Testis (tissue), 3 donors: Measurements from ENCODE around the gene MEFV. TPM values are rescaled to one million over a fixed set of nuclear protein-coding genes. Genes with fewer than 3 reads are reported as not detected.
A peak's percentile ranks its signal among the peaks of the same experiment; 100 is the strongest.

Source experiments
- DNase-seq: peaks from one replicate; pipeline ENCODE4 v3.0.0-alpha.2; 2019
- H3K27ac ChIP-seq, 2 donors: fragments of 200-600 bp; sonication (generic); one replicate each; pipeline ENCODE4 v1.5.1; 2019
- H3K27me3 ChIP-seq: fragments of 200-600 bp; sonication (generic); one replicate; pipeline ENCODE4 v1.5.1; 2019
- H3K36me3 ChIP-seq: fragments of 200-600 bp; sonication (generic); one replicate; pipeline ENCODE4 v1.5.1; 2017; ENCODE audit warnings: low read depth; ENCODE audit errors: missing control alignments
- H3K4me1 ChIP-seq: fragments of 200-600 bp; sonication (generic); one replicate; pipeline ENCODE4 v1.5.1; 2019
- H3K4me3 ChIP-seq, 2 donors: fragments of 200-600 bp; sonication (generic); one replicate each; pipeline ENCODE4 v1.5.1; 2017 to 2019
- H3K9me3 ChIP-seq: fragments of 200-600 bp; sonication (generic); one replicate; pipeline ENCODE4 v1.5.1; 2017
- POLR2A ChIP-seq: fragments of 450-650 bp; IDR thresholded peaks from one replicate; pipeline ENCODE4 v1.6.1; 2017; ENCODE audit warnings: antibody characterized with exemption, mild to moderate bottlenecking, moderate library complexity
- WGBS, 2 donors: methylation state at CpG; one replicate each; pipeline ENCODE4 v1.1.5; 2018; 5-methylcytosine and 5-hydroxymethylcytosine counted together
- intact Hi-C: fragments of 100-400 bp; cut with DNase I; formaldehyde crosslinking; loops from one replicate; pipeline ENCODE4 v1.15.1; 2023; ENCODE audit warnings: low total_unique reads
- polyA plus RNA-seq: library from polyadenylated mRNA; stranded (reverse); fragments of 350-450 nt; fragmentation: Illumina TruSeq; extraction: RNeasy Lipid Tissue Mini Kit (QIAGEN cat#74804); gene quantifications from one replicate; pipeline ENCODE4 v1.2.3, GENCODE V29; 2014; ENCODE audit warnings: low read depth, low replicate concordance; ENCODE audit not compliant: insufficient read depth
- total RNA-seq, 2 donors: library from RNA; depleted of rRNA; stranded (reverse); fragments of >200 nt; gene quantifications; one replicate each; pipeline ENCODE4 v1.2.3, GENCODE V29; 2016
- TF ChIP-seq, protein P1 (sequence below), 3 experiments: fragments of 450-650 bp in 2 of 3; fragments of 200-600 bp in 1 of 3; sonication (generic) in 1 of 3; IDR thresholded peaks; one replicate each; pipeline ENCODE4 v1.5.1; 2016 to 2019; ENCODE audit warnings: antibody characterized with exemption in 3 of 3, mild to moderate bottlenecking in 2 of 3, moderate library complexity in 1 of 3

Gene MEFV
- total and polyA plus RNA-seq, 3 donors from 2014 or later, result 2.6 to 5.7 (median 5.2) TPM

DNA sequence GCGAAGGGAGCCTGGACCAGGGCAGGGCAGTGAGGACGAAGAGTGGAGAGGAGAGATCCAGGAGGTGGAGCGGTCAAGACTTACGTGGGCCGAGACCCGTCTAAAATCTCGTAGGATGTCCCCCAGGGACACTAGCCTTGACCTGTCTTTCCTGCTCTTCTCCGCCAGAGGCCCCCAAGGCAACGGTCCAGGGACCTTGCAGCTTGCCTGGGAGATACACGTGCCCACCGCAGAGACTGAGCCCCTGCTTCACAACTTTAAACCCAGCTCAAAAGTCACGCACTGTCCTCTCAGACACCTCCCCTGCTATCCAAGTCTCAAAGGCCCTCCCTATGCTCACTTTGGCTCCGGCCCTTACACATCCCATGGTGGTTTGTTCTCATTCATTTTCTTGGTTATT is 39.4 kb upstream of the MEFV start:
- DNase-seq, result no peak
- TF ChIP-seq, protein P1, sequence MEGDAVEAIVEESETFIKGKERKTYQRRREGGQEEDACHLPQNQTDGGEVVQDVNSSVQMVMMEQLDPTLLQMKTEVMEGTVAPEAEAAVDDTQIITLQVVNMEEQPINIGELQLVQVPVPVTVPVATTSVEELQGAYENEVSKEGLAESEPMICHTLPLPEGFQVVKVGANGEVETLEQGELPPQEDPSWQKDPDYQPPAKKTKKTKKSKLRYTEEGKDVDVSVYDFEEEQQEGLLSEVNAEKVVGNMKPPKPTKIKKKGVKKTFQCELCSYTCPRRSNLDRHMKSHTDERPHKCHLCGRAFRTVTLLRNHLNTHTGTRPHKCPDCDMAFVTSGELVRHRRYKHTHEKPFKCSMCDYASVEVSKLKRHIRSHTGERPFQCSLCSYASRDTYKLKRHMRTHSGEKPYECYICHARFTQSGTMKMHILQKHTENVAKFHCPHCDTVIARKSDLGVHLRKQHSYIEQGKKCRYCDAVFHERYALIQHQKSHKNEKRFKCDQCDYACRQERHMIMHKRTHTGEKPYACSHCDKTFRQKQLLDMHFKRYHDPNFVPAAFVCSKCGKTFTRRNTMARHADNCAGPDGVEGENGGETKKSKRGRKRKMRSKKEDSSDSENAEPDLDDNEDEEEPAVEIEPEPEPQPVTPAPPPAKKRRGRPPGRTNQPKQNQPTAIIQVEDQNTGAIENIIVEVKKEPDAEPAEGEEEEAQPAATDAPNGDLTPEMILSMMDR (IDR thresholded peaks at IDR 0.05), result no peak
- TF ChIP-seq POLR2A, result no peak
- Histone ChIP-seq H3K4me1 (no peaks in the 10 kb centered on the region), H3K4me3 (peak overlapping the region; percentile 16 to 40), H3K27me3 (no peaks in the 10 kb centered on the region), H3K27ac (no peak overlapping the region), H3K36me3 (no peaks in the 10 kb centered on the region), H3K9me3 (no peaks in the 10 kb centered on the region)
- WGBS, 2 donors, result 36 to 66% methylated on average over 13 of the region's 13 CpGs
- intact Hi-C loops, result no loop called here

DNA sequence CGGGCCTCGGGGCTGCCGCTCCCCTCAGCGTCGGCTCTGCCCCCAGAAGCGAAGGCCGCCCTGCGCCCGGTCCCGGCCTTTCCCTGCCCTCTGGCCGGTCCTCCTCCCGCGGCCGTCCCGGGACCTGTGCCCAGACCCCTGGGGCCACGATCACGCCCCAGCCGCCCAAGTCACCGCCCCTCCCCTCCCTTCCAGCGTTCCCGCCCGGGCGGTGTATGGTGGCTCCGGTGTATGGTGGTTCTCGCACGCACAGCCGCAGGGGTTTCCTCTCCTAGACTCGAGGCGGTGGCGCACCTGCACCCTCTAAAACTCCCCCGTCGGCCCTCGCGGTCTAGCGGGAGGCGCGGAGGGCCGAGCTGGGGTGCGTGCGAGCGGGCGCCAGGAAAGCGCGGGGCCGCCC is 38.8 kb upstream of the MEFV start:
- no peaks in the 10 kb centered on the region for H3K4me1 ChIP-seq
- H3K27me3 ChIP-seq, result no peaks in the 10 kb centered on the region
- H3K4me3 ChIP-seq, result peak overlapping the region; percentile 16 to 40
- H3K9me3 ChIP-seq, result no peaks in the 10 kb centered on the region
- 33 to 57% methylated on average over 18 to 42 of the region's 45 CpGs for WGBS, 2 donors
- DNase-seq, result no peak
- intact Hi-C loops, result no loop called here
- TF ChIP-seq, protein P1 (IDR thresholded peaks at IDR 0.05), result no peak
- no peak for TF ChIP-seq POLR2A
- H3K27ac ChIP-seq, result peak overlapping the region in 1 of 2 donors; percentile 15
- no peaks in the 10 kb centered on the region for H3K36me3 ChIP-seq

DNA sequence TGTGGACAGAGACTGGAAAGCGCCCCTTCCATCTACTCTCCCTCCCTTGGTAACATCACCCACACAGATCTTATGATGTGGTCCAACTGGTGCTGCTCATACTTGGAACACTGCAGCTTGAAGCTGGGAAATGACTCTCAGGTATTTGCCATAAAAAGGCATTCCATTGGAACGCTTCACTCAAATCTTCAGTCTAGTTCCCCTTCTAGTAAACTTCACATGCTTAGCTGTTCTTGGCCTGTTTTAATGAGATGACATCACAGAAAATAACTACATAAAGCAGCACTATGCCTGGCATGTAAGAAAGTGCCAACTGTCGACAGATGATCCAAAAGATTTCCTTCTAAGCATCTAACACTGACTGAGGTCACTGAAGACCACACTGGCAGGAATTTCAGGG is 36.2 kb upstream of the MEFV start:
- TF ChIP-seq, protein P1 (IDR thresholded peaks at IDR 0.05), result no peak
- no peak for TF ChIP-seq POLR2A
- intact Hi-C loops, result no loop called here
- Histone ChIP-seq H3K4me1 (no peaks in the 10 kb centered on the region), H3K27me3 (no peaks in the 10 kb centered on the region), H3K9me3 (no peaks in the 10 kb centered on the region), H3K4me3 (no peak overlapping the region), H3K27ac (no peak overlapping the region), H3K36me3 (no peaks in the 10 kb centered on the region)
- DNase-seq, result no peak
- WGBS, 2 donors, result 93 to 94% methylated on average over 3 of the region's 3 CpGs

DNA sequence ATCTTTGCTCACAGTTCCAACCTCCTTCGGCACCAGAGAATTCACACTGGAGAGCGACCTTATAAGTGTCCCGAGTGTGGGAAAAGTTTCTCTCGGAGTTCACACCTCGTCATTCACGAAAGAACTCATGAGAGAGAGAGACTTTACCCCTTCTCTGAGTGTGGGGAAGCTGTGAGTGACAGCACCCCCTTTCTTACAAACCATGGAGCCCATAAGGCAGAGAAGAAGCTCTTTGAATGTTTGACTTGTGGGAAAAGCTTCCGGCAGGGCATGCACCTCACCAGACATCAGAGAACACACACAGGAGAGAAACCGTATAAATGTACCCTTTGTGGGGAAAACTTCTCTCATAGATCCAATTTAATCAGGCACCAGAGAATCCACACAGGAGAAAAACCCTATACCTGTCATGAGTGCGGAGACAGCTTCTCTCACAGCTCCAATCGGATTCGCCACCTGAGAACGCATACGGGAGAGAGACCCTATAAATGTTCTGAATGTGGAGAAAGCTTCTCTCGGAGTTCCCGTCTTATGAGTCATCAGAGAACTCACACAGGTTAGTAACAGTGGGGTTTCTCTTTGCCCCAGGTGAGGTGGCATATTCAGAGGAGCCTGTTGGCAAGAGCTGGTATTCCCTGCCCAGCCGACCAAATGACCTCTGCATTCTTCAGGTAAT is 33.7 kb upstream of the MEFV start:
- WGBS, 2 donors, result 95 to 99% methylated on average over 16 of the region's 16 CpGs
- TF ChIP-seq POLR2A, result no peak
- TF ChIP-seq, protein P1 (IDR thresholded peaks at IDR 0.05), result no peak
- no peaks in the 10 kb centered on the region for H3K36me3 ChIP-seq

DNA sequence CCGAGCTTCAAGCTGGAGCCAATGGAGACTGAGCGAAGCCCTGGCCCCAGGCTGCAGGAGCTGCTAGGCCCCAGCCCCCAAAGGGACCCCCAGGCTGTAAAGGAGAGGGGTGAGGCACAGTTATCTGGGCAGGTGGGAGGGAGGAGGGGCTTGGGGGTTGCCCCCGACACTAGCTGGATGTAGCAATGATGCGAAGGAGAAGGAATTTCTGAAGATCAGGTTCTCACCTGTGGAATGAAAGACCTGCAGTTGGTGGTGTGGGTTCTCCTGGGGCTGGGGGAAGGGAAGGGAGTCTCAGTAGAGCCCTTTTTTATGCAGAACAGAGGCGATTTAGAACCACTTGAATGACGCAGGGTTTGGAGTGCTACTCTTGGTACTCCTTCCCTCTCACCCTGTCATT is 28.7 kb upstream of the MEFV start:
- no peak for TF ChIP-seq POLR2A
- TF ChIP-seq, protein P1 (IDR thresholded peaks at IDR 0.05), result no peak
- H3K4me1 ChIP-seq, result peaks cover 16% of the 10 kb centered on the region
- H3K4me3 ChIP-seq, result no peak overlapping the region
- DNase-seq, result no peak
- no peaks in the 10 kb centered on the region for H3K9me3 ChIP-seq
- no peaks in the 10 kb centered on the region for H3K36me3 ChIP-seq
- intact Hi-C loops, result no loop called here
- no peak overlapping the region for H3K27ac ChIP-seq
- 71 to 77% methylated on average over 6 of the region's 6 CpGs for WGBS, 2 donors
- no peaks in the 10 kb centered on the region for H3K27me3 ChIP-seq

More for the DNA sequence above, 33.7 kb upstream of the MEFV start:
- Histone ChIP-seq H3K27me3 (no peaks in the 10 kb centered on the region), H3K4me3 (no peak overlapping the region), H3K27ac (no peak overlapping the region), H3K9me3 (no peaks in the 10 kb centered on the region), H3K4me1 (peaks cover 3% of the 10 kb centered on the region)
- no peak for DNase-seq
- intact Hi-C loops, result no loop called here
